GM19324 (cell line): ENCODE data around the gene TAF8.

ENCODE experiments used
- ATAC-seq: cut with Tn5 transposase; IDR thresholded peaks from one replicate; pipeline ENCODE4 v1.9.1; 2021; ENCODE audit warnings: mild to moderate bottlenecking, moderate library complexity; ENCODE audit not compliant: unreplicated experiment, low FRiP score

Gene TAF8

GRCh38 chr6:42120895-42121865 is 70.9 kb downstream of the TAF8 start:
- no peak for ATAC-seq

DNA sequence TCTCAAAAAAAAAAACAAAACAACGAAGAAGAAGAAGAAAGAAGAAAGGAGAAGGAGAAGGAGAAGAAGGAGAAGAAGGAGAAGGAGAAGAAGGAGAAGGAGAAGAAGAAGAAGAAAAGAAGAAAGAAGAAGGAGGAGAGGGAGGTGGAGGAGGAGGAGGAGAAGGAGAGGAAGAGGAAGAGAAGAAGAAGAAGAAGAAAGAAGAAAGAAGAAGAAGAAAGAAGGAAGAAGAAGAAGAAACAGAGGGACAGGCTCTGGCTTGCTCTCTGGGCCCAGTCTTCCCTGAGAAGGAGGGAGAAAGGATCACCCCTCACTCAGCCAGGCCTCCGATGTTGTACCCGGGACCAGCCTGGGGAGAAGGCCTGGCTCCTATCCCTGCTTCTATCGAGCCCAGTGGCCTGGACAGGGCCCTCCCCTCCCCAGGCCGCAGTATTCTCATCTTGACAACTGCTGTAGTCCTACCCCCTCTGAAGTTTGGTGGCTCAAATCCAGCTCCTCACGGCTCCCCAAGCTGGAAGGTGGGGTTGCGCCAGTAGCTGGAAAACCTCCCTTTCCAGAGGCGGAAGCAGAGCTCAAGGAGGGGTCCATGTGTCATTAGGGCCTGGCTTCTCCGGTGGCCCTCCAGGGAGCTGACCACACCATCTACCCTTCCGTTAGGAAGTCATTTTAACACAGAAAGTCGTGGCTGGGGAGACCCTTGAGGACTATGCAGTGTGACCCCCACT is 73.2 kb downstream of the TAF8 start:
- ATAC-seq, result no peak

DNA sequence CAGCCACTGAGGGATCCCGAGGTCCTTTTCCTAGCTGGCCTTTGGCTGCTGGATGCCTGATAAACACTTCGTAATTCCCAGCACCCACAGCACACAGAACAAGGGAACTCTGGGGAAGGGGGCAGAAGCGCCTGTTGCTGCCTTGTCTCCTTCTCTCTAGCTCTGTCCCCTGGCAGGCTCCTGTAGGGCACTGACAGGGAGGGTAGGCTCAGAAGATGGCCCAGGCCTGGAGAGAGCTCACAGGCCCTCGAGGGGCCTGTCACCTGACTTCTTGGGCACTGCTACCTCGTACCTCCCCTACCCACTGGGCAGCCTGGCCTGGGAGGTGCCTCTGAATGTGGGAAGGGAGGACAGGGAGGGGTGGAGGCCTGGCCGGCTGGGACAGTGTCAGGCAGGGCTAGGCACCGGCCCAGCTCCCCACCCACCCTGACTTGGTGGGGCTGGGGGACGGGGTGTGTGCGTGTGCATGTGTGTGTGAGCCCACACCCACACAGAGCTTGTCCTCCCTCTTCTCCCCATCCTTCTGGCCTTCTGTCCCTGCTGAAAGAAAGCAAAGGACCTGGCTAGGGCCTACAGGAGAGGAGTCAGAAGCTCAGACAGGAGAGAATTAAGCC is 74.0 kb downstream of the TAF8 start:
- ATAC-seq, result no peak

- no peak for ATAC-seq
Observed at GRCh38 chr6:42125231-42125630, 74.9 kb downstream of the TAF8 start.

DNA sequence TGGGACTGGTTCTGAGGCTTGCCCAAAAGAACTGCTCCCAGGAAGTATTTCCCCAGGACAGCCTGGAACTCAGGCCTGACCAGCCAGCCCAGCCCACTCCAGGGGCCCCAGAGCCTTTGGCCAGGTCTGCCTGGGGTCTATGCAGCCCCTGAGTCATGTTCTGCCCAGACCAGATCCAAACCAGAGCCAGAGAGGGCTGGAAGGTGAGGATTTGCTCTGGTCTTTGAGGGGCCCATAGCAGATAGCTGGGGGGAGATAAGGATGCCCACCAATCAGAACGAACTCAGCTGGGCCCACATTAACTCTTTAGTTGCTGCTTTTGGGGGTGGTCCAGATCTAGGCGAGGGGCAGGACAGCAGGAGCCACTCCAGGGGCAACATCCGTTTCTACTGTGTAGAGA is 75.3 kb downstream of the TAF8 start:
- ATAC-seq, result no peak

DNA sequence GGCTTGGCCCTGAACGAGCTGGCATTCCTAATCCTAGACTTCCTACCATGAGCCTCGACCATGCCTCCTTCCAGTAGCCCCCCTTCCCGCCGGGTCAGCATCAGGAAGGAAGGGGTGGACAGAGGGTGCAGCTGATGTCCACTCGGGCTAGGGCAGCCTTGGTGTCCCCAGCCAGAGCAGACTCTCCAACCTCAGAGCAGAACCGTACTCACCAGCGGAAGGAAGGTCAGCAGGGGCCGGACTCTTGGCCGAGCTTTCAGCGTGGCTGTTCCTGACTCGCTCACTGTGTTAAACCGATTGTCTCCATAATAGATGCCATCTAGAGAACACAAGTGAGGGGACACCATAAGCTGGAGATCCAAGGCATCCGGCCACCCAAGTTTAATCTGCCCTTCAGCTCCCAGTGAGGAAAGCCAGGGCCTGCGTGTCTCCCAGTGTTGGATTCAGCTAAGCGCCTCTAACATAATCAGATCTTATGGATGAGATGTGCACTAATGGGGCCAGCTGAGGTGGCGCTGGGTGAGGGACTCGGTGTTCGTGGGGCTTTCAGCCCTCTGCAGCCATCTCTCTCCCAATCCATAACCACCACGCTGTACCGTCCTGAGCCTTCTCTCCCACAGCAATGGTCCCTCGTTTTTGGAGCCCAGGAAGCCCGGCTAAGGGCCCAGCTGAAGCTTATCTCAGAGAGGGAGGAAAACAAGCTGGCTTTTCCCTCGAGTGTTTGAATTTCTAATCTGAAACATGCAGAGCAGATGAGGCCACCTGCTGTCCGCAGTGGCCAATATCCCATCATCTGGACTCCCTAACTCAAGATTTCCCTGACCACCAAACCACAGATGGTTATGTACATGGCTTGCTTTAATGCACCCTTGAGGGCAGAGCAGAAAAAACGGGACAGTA is 78.4 kb downstream of the TAF8 start:
- no peak for ATAC-seq

DNA sequence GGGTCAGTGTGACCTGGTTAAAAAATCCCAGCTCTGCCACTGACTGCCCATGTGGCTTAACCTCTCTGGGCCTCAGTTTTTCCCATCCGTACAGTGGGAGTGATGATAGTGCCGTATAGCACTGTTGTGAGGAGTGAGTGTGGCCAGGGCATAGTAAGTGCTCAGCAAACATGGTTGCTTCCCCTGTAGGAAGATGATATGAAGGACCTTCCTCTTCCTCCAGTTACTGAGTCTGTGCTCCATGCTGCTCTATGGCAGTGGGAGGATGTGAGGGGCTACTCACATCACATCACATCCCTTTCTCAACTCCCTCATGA is 79.0 kb downstream of the TAF8 start:
- ATAC-seq, result no peak

DNA sequence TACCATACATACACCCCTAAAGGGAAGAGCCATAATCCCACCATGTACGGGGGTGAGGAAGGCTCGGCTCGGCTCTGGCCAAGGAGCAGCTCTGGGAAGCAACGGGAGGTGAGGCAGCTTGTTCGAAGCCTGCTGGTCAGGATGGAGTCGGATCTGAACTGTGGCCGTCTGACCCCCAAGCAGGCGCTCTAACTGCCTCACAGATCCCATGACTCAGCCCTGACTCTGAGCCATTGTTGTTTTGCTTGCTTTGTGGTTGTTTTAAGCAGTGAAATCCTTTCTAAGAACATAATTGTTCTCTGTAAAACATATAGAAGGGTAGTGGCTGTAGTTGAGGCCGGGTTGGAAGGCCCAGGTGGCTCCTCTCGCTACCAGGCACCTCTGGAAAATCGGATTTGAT is 81.2 kb downstream of the TAF8 start:
- ATAC-seq, result no peak

DNA sequence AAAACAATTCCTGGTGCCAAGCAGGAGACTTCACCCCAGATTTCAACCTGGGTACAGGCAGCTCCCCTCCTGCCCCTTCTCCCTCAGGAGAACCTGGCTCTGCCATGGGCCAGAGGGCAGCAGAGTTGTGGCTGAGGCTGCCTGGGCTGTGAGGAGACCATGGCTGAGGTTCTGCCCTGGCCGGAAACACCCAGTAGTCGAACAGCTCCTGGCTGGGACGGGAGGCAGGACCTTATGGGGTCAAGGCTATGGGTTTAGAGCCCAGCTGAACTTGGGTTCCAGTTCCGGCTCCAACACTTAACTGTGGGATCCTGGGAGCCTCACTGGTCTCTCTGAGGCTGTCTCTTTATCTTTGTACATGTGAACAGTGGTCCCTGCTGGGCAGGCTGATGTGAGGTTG is 83.6 kb downstream of the TAF8 start:
- ATAC-seq, result no peak

GRCh38 chr6:42135161-42135560 is 84.8 kb downstream of the TAF8 start:
- no peak for ATAC-seq

- no peak for ATAC-seq
Observed at GRCh38 chr6:42135722-42136121, 85.4 kb downstream of the TAF8 start.

DNA sequence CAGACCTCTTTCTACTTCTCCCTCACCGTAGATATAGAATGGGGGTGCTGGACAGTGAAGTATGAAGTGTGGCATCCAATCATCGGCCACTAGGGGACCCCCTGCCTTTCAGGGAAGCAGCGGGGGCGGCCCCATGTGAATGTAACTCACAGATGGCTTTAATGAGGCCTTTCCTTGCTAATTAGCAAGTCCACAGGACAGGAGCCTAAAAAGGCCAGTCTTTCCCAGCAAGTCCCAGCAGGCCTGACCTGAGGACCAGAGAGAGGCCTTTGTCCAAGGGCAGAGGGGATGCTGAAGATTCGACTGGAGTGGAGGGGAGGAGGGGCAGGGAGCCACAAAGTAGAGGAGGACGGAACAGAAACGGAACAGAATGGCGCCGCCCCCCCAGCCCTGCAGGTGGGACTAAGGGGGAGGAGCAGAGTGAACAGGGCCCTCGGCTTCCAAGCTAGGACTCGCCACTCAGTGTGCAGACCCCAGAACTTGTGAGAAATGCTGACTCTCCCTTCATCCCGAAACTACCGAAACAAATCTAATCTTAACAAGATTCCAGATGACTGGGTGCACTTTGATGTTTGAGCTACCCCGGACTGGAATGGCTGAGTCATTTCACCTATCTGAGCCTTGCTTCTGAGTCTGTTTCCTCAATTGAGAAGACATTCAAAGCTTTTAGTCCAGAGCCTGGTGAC is 86.3 kb downstream of the TAF8 start:
- ATAC-seq, result no peak
